Bronchial epithelial cell (primary cell): Measurements from ENCODE around the gene PRKCSH. TPM values are rescaled to one million over a fixed set of nuclear protein-coding genes. Genes with fewer than 3 reads are reported as not detected.
"Not testable (repeated sequence)": the region's sequence is repeated elsewhere in the genome, so short reads cannot be mapped to it uniquely, and the experiment has no call there.

Experiments
- DNase-seq: peaks from one replicate; pipeline ENCODE4 v3.0.0-alpha.2; 2010; ENCODE audit warnings: low read depth
- FAIRE-seq: peaks from 2 replicates; lab custom pipeline; 2011; peaks lifted over from hg19 to GRCh38; lab: Jason Lieb, UNC
- H3K27me3 ChIP-seq: 2 replicates; pipeline ENCODE4 v1.5.1; 2011; ENCODE audit warnings: low read length; ENCODE audit not compliant: control insufficient read depth, insufficient read depth
- H3K36me3 ChIP-seq: 2 replicates; pipeline ENCODE4 v1.5.1; 2011; ENCODE audit warnings: low read length; ENCODE audit not compliant: control insufficient read depth, insufficient read depth
- H3K4me3 ChIP-seq: 2 replicates; pipeline ENCODE4 v1.5.1; 2011; ENCODE audit warnings: mild to moderate bottlenecking, low read depth, low read length, control low read depth
- total RNA-seq: library from RNA; depleted of rRNA; stranded (reverse); fragments of >200 nt; gene quantifications from 2 replicates; pipeline ENCODE4 v1.2.1, GENCODE V29; 2014
- TF ChIP-seq, protein P1 (sequence below): IDR thresholded peaks from 2 replicates; pipeline ENCODE4 v1.5.1; 2011; ENCODE audit warnings: mild to moderate bottlenecking, moderate library complexity, low read length, control low read depth, inconsistent platforms; ENCODE audit not compliant: insufficient read depth, severe bottlenecking

Gene PRKCSH
- total RNA-seq, 1 donor from 2014 or later = 67.9 TPM

DNA sequence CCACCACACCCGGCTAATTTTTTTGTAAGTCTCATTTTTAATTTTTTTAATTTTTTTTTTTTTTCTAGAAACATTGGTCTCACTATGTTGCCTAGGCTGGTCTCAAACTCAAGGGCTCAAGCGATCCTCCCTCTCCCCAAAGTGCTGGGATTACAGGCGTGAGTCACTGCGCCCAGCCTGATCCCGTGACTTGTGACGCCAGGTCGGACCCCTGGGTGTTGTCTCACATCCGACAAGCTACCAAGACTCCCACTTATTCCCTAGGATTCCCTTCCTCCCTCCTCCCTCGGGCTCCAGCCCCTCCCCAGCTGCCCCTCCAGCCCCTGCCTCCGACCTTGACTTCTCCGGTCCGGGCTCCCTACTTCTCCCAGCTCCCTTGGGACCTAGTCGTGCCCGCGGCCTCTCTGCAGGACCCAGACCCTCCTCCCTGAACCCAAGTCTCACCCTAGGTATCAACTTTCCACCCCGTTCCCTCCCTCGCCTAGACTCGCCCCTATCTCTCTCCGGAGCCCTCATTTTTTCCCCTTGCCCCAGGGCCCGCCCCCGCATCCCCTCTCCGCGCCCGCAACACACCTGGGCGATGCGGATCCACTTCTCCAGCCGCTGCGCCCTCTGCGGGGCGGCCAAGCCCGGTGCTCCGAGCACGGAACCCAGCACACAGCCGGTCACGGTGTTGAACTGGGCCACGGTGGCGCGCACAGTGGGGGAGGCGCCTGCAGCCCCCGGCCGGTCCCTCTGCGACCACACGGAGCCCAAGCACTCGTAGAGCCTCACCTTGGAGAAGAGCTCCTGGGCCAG lies 29.4 kb upstream of the PRKCSH start:
- H3K4me3 ChIP-seq = no peak overlapping the region
- TF ChIP-seq, protein P1, sequence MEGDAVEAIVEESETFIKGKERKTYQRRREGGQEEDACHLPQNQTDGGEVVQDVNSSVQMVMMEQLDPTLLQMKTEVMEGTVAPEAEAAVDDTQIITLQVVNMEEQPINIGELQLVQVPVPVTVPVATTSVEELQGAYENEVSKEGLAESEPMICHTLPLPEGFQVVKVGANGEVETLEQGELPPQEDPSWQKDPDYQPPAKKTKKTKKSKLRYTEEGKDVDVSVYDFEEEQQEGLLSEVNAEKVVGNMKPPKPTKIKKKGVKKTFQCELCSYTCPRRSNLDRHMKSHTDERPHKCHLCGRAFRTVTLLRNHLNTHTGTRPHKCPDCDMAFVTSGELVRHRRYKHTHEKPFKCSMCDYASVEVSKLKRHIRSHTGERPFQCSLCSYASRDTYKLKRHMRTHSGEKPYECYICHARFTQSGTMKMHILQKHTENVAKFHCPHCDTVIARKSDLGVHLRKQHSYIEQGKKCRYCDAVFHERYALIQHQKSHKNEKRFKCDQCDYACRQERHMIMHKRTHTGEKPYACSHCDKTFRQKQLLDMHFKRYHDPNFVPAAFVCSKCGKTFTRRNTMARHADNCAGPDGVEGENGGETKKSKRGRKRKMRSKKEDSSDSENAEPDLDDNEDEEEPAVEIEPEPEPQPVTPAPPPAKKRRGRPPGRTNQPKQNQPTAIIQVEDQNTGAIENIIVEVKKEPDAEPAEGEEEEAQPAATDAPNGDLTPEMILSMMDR = no peak
- FAIRE-seq (no peak), DNase-seq (no peak)
- H3K36me3 ChIP-seq = no peaks in the 10 kb centered on the region
- no peaks in the 10 kb centered on the region for H3K27me3 ChIP-seq

GRCh38 chr19:11406703-11407236 lies 28.7 kb upstream of the PRKCSH start:
- not testable (repeated sequence) for DNase-seq, FAIRE-seq, H3K4me3 ChIP-seq, H3K36me3 ChIP-seq, H3K27me3 ChIP-seq

- DNase-seq (no peak), FAIRE-seq (no peak)
- TF ChIP-seq, protein P1 = no peak
- no peak overlapping the region for H3K4me3 ChIP-seq
- no peaks in the 10 kb centered on the region for H3K36me3 ChIP-seq
- no peaks in the 10 kb centered on the region for H3K27me3 ChIP-seq
Measured at GRCh38 chr19:11408591-11408990, 26.8 kb upstream of the PRKCSH start.

DNA sequence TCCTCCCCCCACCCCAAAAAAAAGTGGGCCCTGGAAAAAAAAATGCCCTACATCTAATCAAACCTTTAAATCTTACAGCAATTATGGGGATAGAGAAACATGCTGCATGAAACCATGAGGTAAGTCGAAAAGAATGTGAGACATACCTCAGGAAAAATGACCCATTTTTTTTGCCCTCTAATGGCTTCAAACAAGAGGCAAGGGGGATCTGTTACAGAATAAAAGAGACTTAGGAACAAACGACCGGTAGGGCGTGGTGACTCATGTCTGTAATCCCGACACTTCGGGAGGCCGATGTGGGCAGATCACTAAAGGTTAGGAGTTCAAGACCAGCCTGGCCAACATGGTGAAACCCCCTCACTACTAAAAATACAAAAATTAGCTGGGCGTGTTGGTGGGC lies 24.8 kb upstream of the PRKCSH start:
- FAIRE-seq (no peak), DNase-seq (peak; percentile 17)
- Histone ChIP-seq H3K36me3 (no peaks in the 10 kb centered on the region), H3K4me3 (no peak overlapping the region), H3K27me3 (no peaks in the 10 kb centered on the region)
- TF ChIP-seq, protein P1 = no peak

DNA sequence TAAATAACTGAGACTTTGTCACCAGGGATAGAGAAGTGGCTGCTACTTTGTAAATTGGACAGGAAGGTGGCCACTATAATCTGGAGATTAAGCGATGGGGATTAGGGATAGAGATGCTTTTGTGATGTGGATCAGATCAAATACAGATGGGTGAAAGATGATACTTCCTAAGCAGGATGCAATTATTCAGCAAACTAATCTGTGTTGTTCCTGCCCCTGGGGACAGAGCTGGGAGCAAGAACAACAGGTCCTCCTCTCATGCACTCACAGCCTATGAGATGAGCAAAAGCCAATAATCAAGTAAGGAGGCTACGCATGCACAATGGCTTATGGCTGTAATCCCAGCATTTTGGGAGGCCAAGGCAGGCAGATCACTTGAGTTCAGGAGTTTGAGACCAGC lies 20.9 kb upstream of the PRKCSH start:
- peaks cover 4% of the 10 kb centered on the region for H3K27me3 ChIP-seq
- no peak overlapping the region for H3K4me3 ChIP-seq
- DNase-seq = no peak
- TF ChIP-seq, protein P1 = no peak
- H3K36me3 ChIP-seq = no peaks in the 10 kb centered on the region
- FAIRE-seq = no peak

- Histone ChIP-seq H3K27me3 (peaks cover 6% of the 10 kb centered on the region), H3K36me3 (no peaks in the 10 kb centered on the region), H3K4me3 (no peak overlapping the region)
- TF ChIP-seq, protein P1 = no peak
- FAIRE-seq (no peak), DNase-seq (no peak)
Measured at GRCh38 chr19:11416346-11417052, 18.9 kb upstream of the PRKCSH start.
